Esophagus (tissue), 2 donors: ENCODE results near the gene TNS1. TPM values are rescaled to one million over a fixed set of nuclear protein-coding genes. Genes with fewer than 3 reads are reported as not detected.
A peak's percentile ranks its signal among the peaks of the same experiment; 100 is the strongest.
"Not testable (repeated sequence)": the region's sequence is repeated elsewhere in the genome, so short reads cannot be mapped to it uniquely, and the experiment has no call there.

Experiments used
- H3K27ac ChIP-seq, 2 donors: one replicate each; pipeline ENCODE4 v1.5.1; 2013; ENCODE audit warnings: low read depth in 2 of 2, mild to moderate bottlenecking in 2 of 2, inconsistent platforms in 1 of 2, low read length in 1 of 2, moderate library complexity in 1 of 2
- H3K27me3 ChIP-seq, 2 donors: one replicate each; pipeline ENCODE4 v1.6.1; 2013; ENCODE audit warnings: low read length in 2 of 2, control low read depth in 1 of 2, mild to moderate bottlenecking in 1 of 2; ENCODE audit not compliant: insufficient read depth in 2 of 2, control insufficient read depth in 1 of 2
- H3K36me3 ChIP-seq, 2 donors: one replicate each; pipeline ENCODE4 v1.6.1; 2013; ENCODE audit warnings: low read length in 1 of 2; ENCODE audit not compliant: control insufficient read depth in 2 of 2, insufficient read depth in 2 of 2
- H3K4me1 ChIP-seq, 2 donors: one replicate each; pipeline ENCODE4 v1.6.1; 2013; ENCODE audit warnings: low read length in 1 of 2; ENCODE audit not compliant: control insufficient read depth in 2 of 2, insufficient read depth in 2 of 2
- H3K4me3 ChIP-seq, 2 donors: one replicate each; pipeline ENCODE4 v1.5.1; 2013; ENCODE audit warnings: low read length in 2 of 2, mild to moderate bottlenecking in 2 of 2, low read depth in 1 of 2, moderate library complexity in 1 of 2
- H3K9me3 ChIP-seq, 2 donors: one replicate each; pipeline ENCODE4 v1.6.1; 2013; ENCODE audit warnings: mild to moderate bottlenecking in 2 of 2, low read depth in 1 of 2, low read length in 1 of 2, moderate library complexity in 1 of 2; ENCODE audit not compliant: control insufficient read depth in 2 of 2, insufficient read depth in 1 of 2
- WGBS, 2 donors: extraction: QIAGEN DNeasy Blood & Tissue Kit; methylation state at CpG; one replicate each; pipeline ENCODE4 v1.1.7; 2013; 5-methylcytosine and 5-hydroxymethylcytosine counted together
- polyA plus RNA-seq, 2 donors: library from polyadenylated mRNA; stranded (reverse); fragments of 200-250 nt; gene quantifications; one replicate each; pipeline ENCODE4 v1.2.3, GENCODE V29; 2013
- donor health status: healthy with polysubstance abuse.
- donor health status: Bipolar disorder and iron deficiency.

The TNS1 gene
- polyA plus RNA-seq, result 10 to 100 TPM; 28.3 to 39.0 TPM

- Histone ChIP-seq H3K27ac (peak within 1 kb of the TSS; percentile 58 to 69), H3K4me3 (peak within 1 kb of the TSS; percentile 9 to 17), H3K27me3 (no peaks in the 10 kb centered on the region), H3K4me1 (peaks cover 4 to 15% of the 10 kb centered on the region in 2 donors), H3K9me3 (no peaks in the 10 kb centered on the region), H3K36me3 (no peaks in the 10 kb centered on the region)
- 27% methylated on average over 13 of the region's 13 CpGs for WGBS, 2 donors
These were observed at the start of gene TNS1 for GRCh38 chr2:218002845-218003180. Gene TNS1, minus strand, starts transcription at chr2:218002995. Its CDS starts 123 bp downstream, at chr2:218002872.

- Histone ChIP-seq H3K36me3 (no peaks in the 10 kb centered on the region), H3K9me3 (peaks cover 0 to 2% of the 10 kb centered on the region in 2 donors), H3K4me1 (no peaks in the 10 kb centered on the region), H3K27ac (no peak overlapping the region), H3K27me3 (no peaks in the 10 kb centered on the region), H3K4me3 (no peak overlapping the region)
- 81 to 88% methylated on average over 3 of the region's 3 CpGs for WGBS, 2 donors
These were observed 49.1 kb upstream of the TNS1 start for GRCh38 chr2:218051903-218052302.

- Histone ChIP-seq H3K4me3 (no peak overlapping the region), H3K36me3 (no peaks in the 10 kb centered on the region), H3K27me3 (no peaks in the 10 kb centered on the region), H3K27ac (no peak overlapping the region), H3K9me3 (peaks cover 0 to 2% of the 10 kb centered on the region in 2 donors), H3K4me1 (no peaks in the 10 kb centered on the region)
- 81 to 86% methylated on average over 8 of the region's 8 CpGs for WGBS, 2 donors
These were observed 44.9 kb upstream of the TNS1 start for GRCh38 chr2:218047536-218048225.

- Histone ChIP-seq H3K27ac (no peak overlapping the region), H3K9me3 (peaks cover 0 to 2% of the 10 kb centered on the region in 2 donors), H3K36me3 (no peaks in the 10 kb centered on the region), H3K27me3 (no peaks in the 10 kb centered on the region), H3K4me3 (no peak overlapping the region), H3K4me1 (no peaks in the 10 kb centered on the region)
- WGBS, 2 donors, result 76 to 80% methylated on average over 4 of the region's 4 CpGs
These were observed 43.4 kb upstream of the TNS1 start for GRCh38 chr2:218046238-218046637.

- H3K36me3 ChIP-seq, H3K4me1 ChIP-seq, H3K27ac ChIP-seq, H3K9me3 ChIP-seq, H3K27me3 ChIP-seq, H3K4me3 ChIP-seq: not testable (repeated sequence)
- 92 to 97% methylated on average over 1 of the region's 1 CpG for WGBS, 2 donors
These were observed 41.8 kb upstream of the TNS1 start for GRCh38 chr2:218044599-218044998.

- no peak overlapping the region for H3K4me3 ChIP-seq
- H3K36me3 ChIP-seq, result no peaks in the 10 kb centered on the region
- WGBS, 2 donors, result 92% methylated on average over 5 of the region's 5 CpGs
- H3K27ac ChIP-seq, result no peak overlapping the region
- H3K4me1 ChIP-seq, result no peaks in the 10 kb centered on the region
- no peaks in the 10 kb centered on the region for H3K9me3 ChIP-seq
- no peaks in the 10 kb centered on the region for H3K27me3 ChIP-seq
These were observed 40.9 kb upstream of the TNS1 start for GRCh38 chr2:218043701-218044109.

GRCh38 chr2:218043100-218043499, 40.3 kb upstream of the TNS1 start:
- H3K36me3 ChIP-seq, result no peaks in the 10 kb centered on the region
- no peaks in the 10 kb centered on the region for H3K4me1 ChIP-seq
- H3K27me3 ChIP-seq, result no peaks in the 10 kb centered on the region
- 92 to 94% methylated on average over 1 of the region's 1 CpG for WGBS, 2 donors
- no peak overlapping the region for H3K4me3 ChIP-seq
- H3K9me3 ChIP-seq, result no peaks in the 10 kb centered on the region
- no peak overlapping the region for H3K27ac ChIP-seq

- Histone ChIP-seq H3K27ac (no peak overlapping the region), H3K4me1 (no peaks in the 10 kb centered on the region), H3K36me3 (no peaks in the 10 kb centered on the region), H3K9me3 (no peaks in the 10 kb centered on the region), H3K4me3 (no peak overlapping the region), H3K27me3 (no peaks in the 10 kb centered on the region)
- WGBS, 2 donors, result 76 to 82% methylated on average over 2 of the region's 2 CpGs
These were observed 38.7 kb upstream of the TNS1 start for GRCh38 chr2:218041302-218042168.

- Histone ChIP-seq H3K27ac (no peak overlapping the region), H3K4me1 (no peaks in the 10 kb centered on the region), H3K9me3 (no peaks in the 10 kb centered on the region), H3K4me3 (no peak overlapping the region), H3K27me3 (no peaks in the 10 kb centered on the region), H3K36me3 (no peaks in the 10 kb centered on the region)
- 61 to 80% methylated on average over 2 of the region's 2 CpGs for WGBS, 2 donors
These were observed 38.1 kb upstream of the TNS1 start for GRCh38 chr2:218040883-218041282.
